Thyroid gland (tissue), 4 donors: ENCODE measurements around the gene CDH22. TPM values are rescaled to one million over a fixed set of nuclear protein-coding genes. Genes with fewer than 3 reads are reported as not detected.

Source experiments
- DNase-seq, 2 donors: peaks; one replicate each; pipeline ENCODE4 v3.0.0-alpha.2; 2019
- H3K27ac ChIP-seq, 3 donors: fragments of 200-600 bp; sonication (generic); 1 replicate in 2 of 3; 2 replicates in 1 of 3; pipeline ENCODE4 v1.5.1; 2016 to 2019; ENCODE audit warnings: mild to moderate bottlenecking in 1 of 3, moderate library complexity in 1 of 3
- H3K27me3 ChIP-seq: fragments of 200-600 bp; sonication (generic); one replicate; pipeline ENCODE4 v1.5.1; 2019
- H3K36me3 ChIP-seq, 2 donors: fragments of 200-600 bp; sonication (generic); one replicate each; pipeline ENCODE4 v1.5.1; 2016 to 2019
- H3K4me1 ChIP-seq, 2 donors: fragments of 200-600 bp; sonication (generic); one replicate each; pipeline ENCODE4 v1.5.1; 2017 to 2019
- H3K4me3 ChIP-seq, 3 donors: fragments of 200-600 bp; sonication (generic); replicated peaks in 1 of 3; 1 replicate in 2 of 3; 2 replicates in 1 of 3; pipeline ENCODE4 v1.5.1; 2016; ENCODE audit warnings: mild to moderate bottlenecking in 1 of 3
- H3K9me3 ChIP-seq: fragments of 200-600 bp; sonication (generic); one replicate; pipeline ENCODE4 v1.5.1; 2017
- POLR2A ChIP-seq, 2 donors: fragments of 450-650 bp; IDR thresholded peaks; one replicate each; pipeline ENCODE4 v1.6.1; 2017; ENCODE audit warnings: antibody characterized with exemption in 2 of 2, mild to moderate bottlenecking in 2 of 2, moderate library complexity in 1 of 2
- WGBS, 2 donors: methylation state at CpG; one replicate each; pipeline ENCODE4 v1.1.5; 2017; 5-methylcytosine and 5-hydroxymethylcytosine counted together
- intact Hi-C: fragments of 100-400 bp; cut with DNase I; formaldehyde crosslinking; loops from one replicate; pipeline ENCODE4 v1.15.1; 2023
- total RNA-seq, 4 donors: library from RNA; depleted of rRNA; stranded (reverse); fragments of >200 nt; gene quantifications; one replicate each; pipeline ENCODE4 v1.2.3, GENCODE V29; 2016
- TF ChIP-seq, protein P1 (sequence below), 6 experiments: fragments of 200-600 bp in 3 of 6; fragments of 450-650 bp in 3 of 6; sonication (generic) in 3 of 6; IDR thresholded peaks; one replicate each; pipeline ENCODE4 v1.5.1; 2016 to 2019; ENCODE audit warnings: antibody characterized with exemption in 6 of 6, mild to moderate bottlenecking in 2 of 6, inconsistent platforms in 1 of 6, moderate library complexity in 1 of 6

CDH22 gene
- total RNA-seq, 4 donors from 2014 or later = 0.38 to 3.0 (median 1.2) TPM

DNA sequence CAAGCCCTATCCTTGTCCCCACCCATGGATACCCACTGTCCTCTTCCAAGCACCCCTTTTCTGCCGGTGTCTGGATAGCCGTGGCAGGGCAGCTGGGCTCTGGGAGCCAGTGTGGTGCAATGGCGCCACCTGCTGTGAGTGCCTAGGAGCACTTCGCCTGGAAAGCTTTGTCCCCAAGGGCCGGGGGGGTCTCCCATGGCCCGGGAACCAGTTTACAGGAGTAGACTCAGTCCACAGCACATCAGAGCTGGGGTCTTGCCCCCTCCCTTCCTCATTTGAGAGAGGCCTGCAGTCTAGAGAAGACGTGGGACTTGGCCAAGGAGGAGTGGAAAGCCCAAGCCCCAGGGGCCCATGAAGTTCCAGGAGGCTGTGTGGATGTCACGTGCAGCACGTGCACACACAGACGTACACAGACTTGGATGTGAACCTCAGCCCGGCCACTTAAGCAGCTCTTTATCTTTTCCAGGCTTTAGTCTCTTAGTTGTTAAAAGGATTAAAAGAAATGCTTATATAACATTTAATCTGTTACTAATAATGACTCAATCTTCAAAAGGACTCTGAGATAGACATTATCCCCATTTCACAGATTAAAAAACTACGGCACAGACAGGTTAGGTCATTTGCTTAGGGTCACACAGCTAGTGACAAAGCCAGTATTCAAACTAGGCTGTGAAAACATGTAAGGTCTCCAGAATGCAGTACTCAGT, 40.9 kb upstream of the CDH22 start:
- peaks cover 5 to 10% of the 10 kb centered on the region in 2 donors for H3K36me3 ChIP-seq
- TF ChIP-seq, protein P1, sequence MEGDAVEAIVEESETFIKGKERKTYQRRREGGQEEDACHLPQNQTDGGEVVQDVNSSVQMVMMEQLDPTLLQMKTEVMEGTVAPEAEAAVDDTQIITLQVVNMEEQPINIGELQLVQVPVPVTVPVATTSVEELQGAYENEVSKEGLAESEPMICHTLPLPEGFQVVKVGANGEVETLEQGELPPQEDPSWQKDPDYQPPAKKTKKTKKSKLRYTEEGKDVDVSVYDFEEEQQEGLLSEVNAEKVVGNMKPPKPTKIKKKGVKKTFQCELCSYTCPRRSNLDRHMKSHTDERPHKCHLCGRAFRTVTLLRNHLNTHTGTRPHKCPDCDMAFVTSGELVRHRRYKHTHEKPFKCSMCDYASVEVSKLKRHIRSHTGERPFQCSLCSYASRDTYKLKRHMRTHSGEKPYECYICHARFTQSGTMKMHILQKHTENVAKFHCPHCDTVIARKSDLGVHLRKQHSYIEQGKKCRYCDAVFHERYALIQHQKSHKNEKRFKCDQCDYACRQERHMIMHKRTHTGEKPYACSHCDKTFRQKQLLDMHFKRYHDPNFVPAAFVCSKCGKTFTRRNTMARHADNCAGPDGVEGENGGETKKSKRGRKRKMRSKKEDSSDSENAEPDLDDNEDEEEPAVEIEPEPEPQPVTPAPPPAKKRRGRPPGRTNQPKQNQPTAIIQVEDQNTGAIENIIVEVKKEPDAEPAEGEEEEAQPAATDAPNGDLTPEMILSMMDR (IDR thresholded peaks at IDR 0.05) = peak; percentile 38 to 85 (median 77)
- TF ChIP-seq POLR2A (IDR thresholded peaks at IDR 0.05) = no peak
- intact Hi-C loops = loop anchor here (5.0 kb wide), 2 partner anchors 42 to 212 kb away; partner anchors contain the start of gene CDH22
- no peaks in the 10 kb centered on the region for H3K9me3 ChIP-seq
- no peak overlapping the region for H3K4me3 ChIP-seq
- 25 to 34% methylated on average over 11 to 12 of the region's 12 CpGs for WGBS, 2 donors
- H3K27ac ChIP-seq = peak overlapping the region; percentile 39 to 58 (median 41)
- no peaks in the 10 kb centered on the region for H3K27me3 ChIP-seq
- peak; percentile 64 to 68 for DNase-seq
- H3K4me1 ChIP-seq = peaks cover 24 to 28% of the 10 kb centered on the region in 2 donors

DNA sequence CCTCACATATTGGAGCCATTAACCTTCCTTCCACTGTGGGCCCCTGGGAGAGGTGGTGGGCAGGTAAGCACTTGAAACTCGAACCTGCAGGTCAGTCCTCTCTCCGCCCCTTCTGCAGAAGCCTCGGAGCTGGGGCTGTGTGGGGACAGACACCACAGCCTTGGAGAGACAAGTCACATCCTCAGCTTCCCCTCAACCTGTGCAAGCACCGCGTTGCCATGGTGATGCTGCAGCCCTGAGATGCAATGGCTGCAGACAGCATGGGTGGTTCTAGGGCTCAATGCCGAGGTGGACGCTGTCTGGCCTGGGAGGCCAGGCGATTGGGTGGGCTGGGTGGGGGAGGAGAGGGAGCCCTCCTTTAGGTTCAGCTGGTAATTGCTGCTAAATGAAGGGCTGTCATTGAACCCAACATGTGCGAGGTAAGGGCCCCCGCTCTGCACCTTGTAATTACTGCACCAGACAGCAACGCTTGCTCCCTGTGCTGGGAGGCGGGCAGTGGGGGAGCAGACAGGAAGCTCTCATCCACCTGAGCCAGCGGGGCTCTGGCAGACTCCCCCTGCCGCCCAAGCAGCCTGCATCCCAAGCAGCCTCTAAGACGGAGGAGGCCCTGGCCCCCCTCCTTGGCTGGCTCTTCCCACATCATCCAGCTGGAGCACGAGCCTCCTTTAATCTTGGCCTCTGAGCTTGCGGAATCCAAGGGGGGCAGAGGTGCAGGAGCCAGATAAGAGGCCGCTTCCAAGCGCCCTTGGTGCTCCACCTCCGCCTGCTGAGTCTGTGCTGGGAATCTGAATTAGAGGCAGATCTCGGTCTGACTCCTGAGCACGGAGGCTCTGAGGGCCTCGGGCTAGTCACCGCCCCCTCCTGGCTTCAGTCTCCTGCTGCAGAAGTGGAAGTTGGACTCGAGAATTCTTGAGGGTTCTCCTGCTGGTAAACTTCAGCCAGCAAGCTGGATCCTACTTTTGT, 39.8 kb upstream of the CDH22 start:
- H3K4me1 ChIP-seq = peaks cover 24 to 32% of the 10 kb centered on the region in 2 donors
- H3K27ac ChIP-seq = no peak overlapping the region
- no peak overlapping the region for H3K4me3 ChIP-seq
- DNase-seq = peak; percentile 27 to 37
- 64 to 76% methylated on average over 11 to 20 of the region's 25 CpGs for whole genome bisulfite sequencing, 2 donors
- no peaks in the 10 kb centered on the region for H3K9me3 ChIP-seq
- no peak for TF ChIP-seq POLR2A (IDR thresholded peaks at IDR 0.05)
- TF ChIP-seq, protein P1 (IDR thresholded peaks at IDR 0.05) = no peak
- H3K27me3 ChIP-seq = no peaks in the 10 kb centered on the region
- intact Hi-C loops = loop anchor here (5.0 kb wide), 2 partner anchors 41 to 211 kb away; partner anchors contain the start of gene CDH22
- peaks cover 5 to 10% of the 10 kb centered on the region in 2 donors for H3K36me3 ChIP-seq

DNA sequence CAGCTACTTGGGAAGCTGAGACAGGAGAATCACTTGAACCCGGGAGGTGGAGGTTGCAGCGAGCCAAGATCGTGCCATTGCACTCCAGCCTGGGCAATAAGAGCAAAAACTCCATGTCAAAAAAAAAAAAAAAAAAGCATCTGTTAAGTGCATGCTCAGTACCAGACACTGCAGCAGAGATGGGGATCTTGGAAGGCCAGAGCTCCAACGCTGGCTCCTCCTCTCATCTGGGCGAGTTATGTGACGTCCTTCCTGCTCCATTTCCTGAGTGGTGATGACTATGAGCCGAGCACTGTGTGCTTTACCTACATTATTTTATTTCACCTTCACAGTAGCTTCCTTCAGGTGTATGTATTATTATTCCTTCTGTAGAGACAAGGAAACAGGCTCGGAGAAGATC, 38.5 kb upstream of the CDH22 start:
- WGBS, 2 donors = 81 to 86% methylated on average over 8 of the region's 8 CpGs
- TF ChIP-seq, protein P1 (IDR thresholded peaks at IDR 0.05) = no peak
- TF ChIP-seq POLR2A (IDR thresholded peaks at IDR 0.05) = no peak
- Histone ChIP-seq H3K27ac (no peak overlapping the region), H3K9me3 (no peaks in the 10 kb centered on the region), H3K4me1 (peaks cover 24 to 33% of the 10 kb centered on the region in 2 donors), H3K4me3 (no peak overlapping the region), H3K36me3 (peaks cover 5 to 10% of the 10 kb centered on the region in 2 donors), H3K27me3 (peaks cover 3% of the 10 kb centered on the region)
- no peak for DNase-seq
- intact Hi-C loops = loop anchor here (5.0 kb wide), 2 partner anchors 39 to 209 kb away; partner anchors contain the start of gene CDH22

DNA sequence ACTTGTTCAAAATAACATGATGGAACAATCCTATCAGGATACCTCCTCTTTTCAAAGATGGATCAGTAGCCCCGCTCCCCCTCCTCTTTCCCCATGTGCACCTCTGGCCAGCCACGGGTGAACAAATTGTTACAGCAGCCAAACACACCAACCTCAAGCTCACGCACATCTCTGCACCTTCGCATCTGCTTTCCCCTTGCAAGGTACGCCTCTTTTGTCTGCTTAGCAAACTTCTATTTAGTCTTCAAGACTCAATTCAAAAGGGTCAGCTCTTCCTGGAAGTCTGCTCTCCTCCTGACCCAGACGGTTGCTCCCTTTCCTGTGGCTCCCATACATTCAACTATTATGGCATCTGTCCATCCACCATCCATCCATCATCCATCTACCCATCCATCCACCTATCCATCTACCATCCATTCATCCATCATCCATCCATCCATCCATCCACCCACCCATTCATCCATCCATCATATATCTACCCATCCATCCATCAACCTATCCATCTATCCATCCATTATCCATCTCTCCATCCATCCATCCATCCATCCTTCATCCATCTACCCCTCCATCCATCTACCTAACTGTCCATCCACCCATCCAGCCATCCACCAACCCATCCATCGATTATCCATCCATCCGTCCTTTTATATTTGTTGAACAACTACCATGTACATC, 36.3 kb upstream of the CDH22 start:
- H3K27me3 ChIP-seq = peaks cover 9% of the 10 kb centered on the region
- intact Hi-C loops = loop anchor here (5.0 kb wide), 2 partner anchors 37 to 207 kb away; partner anchors contain the start of gene CDH22
- TF ChIP-seq, protein P1 (IDR thresholded peaks at IDR 0.05) = no peak
- TF ChIP-seq POLR2A (IDR thresholded peaks at IDR 0.05) = no peak
- no peaks in the 10 kb centered on the region for H3K36me3 ChIP-seq
- no peaks in the 10 kb centered on the region for H3K9me3 ChIP-seq
- H3K27ac ChIP-seq = no peak overlapping the region
- no peak overlapping the region for H3K4me3 ChIP-seq
- DNase-seq = no peak
- H3K4me1 ChIP-seq = peaks cover 13 to 21% of the 10 kb centered on the region in 2 donors
- 58 to 79% methylated on average over 8 of the region's 8 CpGs for WGBS, 2 donors
